ENCODE data around the gene LYPLAL1. TPM values are rescaled to one million over a fixed set of nuclear protein-coding genes. Genes with fewer than 3 reads are reported as not detected.
"Not testable (repeated sequence)": the region's sequence is repeated elsewhere in the genome, so short reads cannot be mapped to it uniquely, and the experiment has no call there.

The LYPLAL1 gene
- polyA plus RNA-seq, 1 experiment = 30.1 TPM

DNA sequence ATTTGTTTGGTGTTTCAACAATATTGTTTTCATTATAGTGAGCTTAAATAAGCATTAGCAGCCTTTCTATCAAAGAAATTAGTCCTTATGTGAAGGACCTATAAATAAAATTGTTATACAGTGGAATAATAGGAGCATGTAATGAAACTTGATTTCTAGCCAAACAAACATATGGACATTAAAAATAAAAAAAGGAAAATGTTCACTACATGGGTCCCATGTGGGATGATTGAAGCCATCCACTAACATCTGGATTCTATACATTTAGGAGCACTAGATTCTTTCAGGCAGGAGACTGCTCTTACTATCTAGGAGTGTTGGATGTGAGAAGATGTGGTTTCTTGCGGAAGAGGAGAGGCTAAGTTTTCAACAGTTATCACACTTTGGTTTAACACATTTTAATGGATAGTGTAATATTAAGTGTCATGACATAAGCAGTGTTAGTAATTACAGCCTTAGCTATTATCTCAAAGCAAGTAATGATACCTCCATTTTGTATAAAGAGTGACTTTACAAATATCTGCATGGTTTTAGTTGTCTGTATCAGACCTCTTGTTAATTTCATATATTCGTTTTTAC lies 62.3 kb downstream of the LYPLAL1 start:
- ChIA-PET POLR2A (no interaction called here), CTCF (no interaction called here)
- Histone ChIP-seq H3K27me3 (ENCODE audit: control insufficient read depth, insufficient read depth, low read length) (no peaks in the 10 kb centered on the region), H3K4me3 (ENCODE audit: low read depth, low read length) (no peak overlapping the region), H3K27ac (ENCODE audit: low read depth, low read length) (no peak overlapping the region), H3K9me3 (ENCODE audit: control insufficient read depth, insufficient read depth, low read length) (no peaks in the 10 kb centered on the region)
- no peak for DNase-seq (ENCODE audit: low read depth, low spot score)
- no peak for TF ChIP-seq CTCF (IDR thresholded peaks at IDR 0.05; ENCODE audit: low read depth, low read length)

DNA sequence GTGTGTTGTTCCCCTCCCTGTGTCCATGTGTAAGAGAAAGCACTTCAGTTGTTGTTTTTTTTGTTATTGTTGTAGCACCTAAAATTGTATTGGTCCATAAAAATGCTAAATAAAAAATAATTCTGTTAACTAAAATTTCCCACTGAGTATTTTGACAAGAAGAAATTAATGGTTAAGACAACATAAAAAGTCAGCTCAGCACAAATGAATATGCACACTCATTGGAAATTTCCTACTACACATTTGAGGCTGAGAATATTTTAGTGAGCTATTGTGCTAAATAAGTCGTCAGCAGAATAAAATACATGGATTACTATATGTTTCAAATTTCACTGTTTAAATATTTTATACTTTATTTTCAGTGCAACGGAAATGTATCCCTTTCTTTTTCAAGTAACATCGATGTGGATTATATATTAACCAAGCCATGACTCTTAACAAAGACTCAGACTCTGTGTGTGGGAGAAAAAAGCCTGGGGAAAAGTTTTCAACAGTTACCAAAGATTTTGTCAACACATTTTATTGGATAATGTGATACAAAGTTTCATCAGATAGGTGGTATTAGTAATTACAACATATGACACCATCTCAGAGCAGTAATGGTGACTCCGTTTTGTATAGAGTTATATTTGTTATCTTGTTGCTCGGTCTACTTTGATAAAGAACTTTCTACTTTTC lies 63.4 kb downstream of the LYPLAL1 start:
- H3K4me3 ChIP-seq (ENCODE audit: low read depth, low read length) = no peak overlapping the region
- H3K27me3 ChIP-seq (ENCODE audit: control insufficient read depth, insufficient read depth, low read length) = no peaks in the 10 kb centered on the region
- H3K9me3 ChIP-seq (ENCODE audit: control insufficient read depth, insufficient read depth, low read length) = no peaks in the 10 kb centered on the region
- ChIA-PET POLR2A (no interaction called here), CTCF (no interaction called here)
- no peak for TF ChIP-seq CTCF (IDR thresholded peaks at IDR 0.05; ENCODE audit: low read depth, low read length)
- no peak for DNase-seq (ENCODE audit: low read depth, low spot score)
- no peak overlapping the region for H3K27ac ChIP-seq (ENCODE audit: low read depth, low read length)

DNA sequence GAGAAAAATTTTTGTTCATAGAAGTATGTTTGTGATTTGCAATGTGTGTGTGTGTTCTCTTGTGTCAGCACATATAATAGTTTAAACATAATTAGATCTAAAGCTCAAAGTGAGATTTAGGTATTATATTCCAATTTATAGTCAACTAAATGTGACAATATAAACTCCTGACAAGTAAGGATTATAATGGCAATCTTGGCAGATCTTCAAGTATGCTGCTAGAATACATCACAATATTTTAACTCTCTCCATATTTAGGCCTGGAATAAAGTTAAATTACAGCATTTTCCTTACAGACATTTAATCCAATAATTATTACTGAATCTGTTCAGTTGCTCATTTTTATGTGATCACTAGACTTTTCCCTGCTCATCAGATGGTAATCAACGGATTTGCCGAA lies 65.8 kb downstream of the LYPLAL1 start:
- TF ChIP-seq CTCF (IDR thresholded peaks at IDR 0.05; ENCODE audit: low read depth, low read length) = no peak
- Histone ChIP-seq H3K27me3 (ENCODE audit: control insufficient read depth, insufficient read depth, low read length) (no peaks in the 10 kb centered on the region), H3K9me3 (ENCODE audit: control insufficient read depth, insufficient read depth, low read length) (no peaks in the 10 kb centered on the region), H3K4me3 (ENCODE audit: low read depth, low read length) (no peak overlapping the region), H3K27ac (ENCODE audit: low read depth, low read length) (no peak overlapping the region)
- ChIA-PET POLR2A (no interaction called here), CTCF (interaction anchor here (0.7 kb wide), 1 partner anchor 147 kb away, joined by 4 read pairs; no protein-coding TSS in a partner anchor)
- DNase-seq (ENCODE audit: low read depth, low spot score) = no peak

DNA sequence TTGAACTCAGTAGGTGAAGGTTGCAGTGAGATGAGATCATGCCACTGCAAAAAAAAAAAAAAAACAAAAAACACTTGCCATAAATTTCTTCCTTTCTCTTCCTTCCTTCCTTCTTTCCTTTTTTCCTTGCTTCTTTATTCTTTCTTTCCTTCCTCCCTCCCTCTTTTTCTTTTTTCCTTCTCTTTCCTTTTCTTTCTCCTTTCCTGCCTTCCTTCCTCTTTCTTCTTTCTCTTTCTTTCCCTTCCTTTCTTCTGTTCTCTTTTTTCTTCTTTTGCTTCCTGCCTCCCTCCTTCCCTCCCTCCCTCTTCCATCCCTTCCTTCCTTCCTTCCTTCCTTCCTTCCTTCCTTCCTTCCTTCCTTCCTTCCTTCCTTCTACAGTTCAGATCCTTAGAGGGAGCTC lies 71.2 kb downstream of the LYPLAL1 start:
- H3K27me3 ChIP-seq (ENCODE audit: control insufficient read depth, insufficient read depth, low read length) = no peaks in the 10 kb centered on the region
- POLR2A ChIA-PET = no interaction called here
- H3K27ac ChIP-seq (ENCODE audit: low read depth, low read length) = no peak overlapping the region
- no peak for TF ChIP-seq CTCF (IDR thresholded peaks at IDR 0.05; ENCODE audit: low read depth, low read length)
- no peak overlapping the region for H3K4me3 ChIP-seq (ENCODE audit: low read depth, low read length)
- CTCF ChIA-PET = no interaction called here
- no peaks in the 10 kb centered on the region for H3K9me3 ChIP-seq (ENCODE audit: control insufficient read depth, insufficient read depth, low read length)
- DNase-seq (ENCODE audit: low read depth, low spot score) = no peak

GRCh38 chr1:219247441-219247840 lies 73.8 kb downstream of the LYPLAL1 start:
- POLR2A ChIA-PET = no interaction called here
- H3K27me3 ChIP-seq (ENCODE audit: control insufficient read depth, insufficient read depth, low read length) = no peaks in the 10 kb centered on the region
- H3K4me3 ChIP-seq (ENCODE audit: low read depth, low read length) = no peak overlapping the region
- H3K27ac ChIP-seq (ENCODE audit: low read depth, low read length) = no peak overlapping the region
- no peaks in the 10 kb centered on the region for H3K9me3 ChIP-seq (ENCODE audit: control insufficient read depth, insufficient read depth, low read length)
- TF ChIP-seq CTCF (IDR thresholded peaks at IDR 0.05; ENCODE audit: low read depth, low read length) = no peak
- DNase-seq (ENCODE audit: low read depth, low spot score) = no peak
- CTCF ChIA-PET = interaction anchor here (0.6 kb wide), 1 partner anchor 320 kb away, joined by 3 read pairs; no protein-coding TSS in a partner anchor

GRCh38 chr1:219250468-219250867 lies 76.8 kb downstream of the LYPLAL1 start:
- DNase-seq (ENCODE audit: low read depth, low spot score); H3K27me3 ChIP-seq (ENCODE audit: control insufficient read depth, insufficient read depth, low read length); H3K4me3 ChIP-seq (ENCODE audit: low read depth, low read length); H3K27ac ChIP-seq (ENCODE audit: low read depth, low read length); H3K9me3 ChIP-seq (ENCODE audit: control insufficient read depth, insufficient read depth, low read length); CTCF ChIA-PET; POLR2A ChIA-PET: not testable (repeated sequence)
